Effector CD4-positive, alpha-beta T cell (primary cell): ENCODE measurements around the gene TIMMDC1.
"Not testable (repeated sequence)": the region's sequence is repeated elsewhere in the genome, so short reads cannot be mapped to it uniquely, and the experiment has no call there.

Experiments
- DNase-seq: peaks from one replicate; pipeline ENCODE4 v3.0.0-alpha.2; 2020

TIMMDC1 gene

GRCh38 chr3:119514637-119515036, 16.3 kb downstream of the TIMMDC1 start:
- DNase-seq = no peak

GRCh38 chr3:119517112-119517511, 18.8 kb downstream of the TIMMDC1 start:
- no peak for DNase-seq

- DNase-seq = no peak
Observed at GRCh38 chr3:119518026-119518425, 19.7 kb downstream of the TIMMDC1 start.

- DNase-seq = no peak
Observed at GRCh38 chr3:119524931-119525662, 26.8 kb downstream of the TIMMDC1 start.

- no peak for DNase-seq
Observed at GRCh38 chr3:119527714-119528113, 29.4 kb downstream of the TIMMDC1 start.

- no peak for DNase-seq
Observed at GRCh38 chr3:119529883-119530282, 31.5 kb downstream of the TIMMDC1 start.

- no peak for DNase-seq
Observed at GRCh38 chr3:119530456-119530855, 32.1 kb downstream of the TIMMDC1 start.

DNA sequence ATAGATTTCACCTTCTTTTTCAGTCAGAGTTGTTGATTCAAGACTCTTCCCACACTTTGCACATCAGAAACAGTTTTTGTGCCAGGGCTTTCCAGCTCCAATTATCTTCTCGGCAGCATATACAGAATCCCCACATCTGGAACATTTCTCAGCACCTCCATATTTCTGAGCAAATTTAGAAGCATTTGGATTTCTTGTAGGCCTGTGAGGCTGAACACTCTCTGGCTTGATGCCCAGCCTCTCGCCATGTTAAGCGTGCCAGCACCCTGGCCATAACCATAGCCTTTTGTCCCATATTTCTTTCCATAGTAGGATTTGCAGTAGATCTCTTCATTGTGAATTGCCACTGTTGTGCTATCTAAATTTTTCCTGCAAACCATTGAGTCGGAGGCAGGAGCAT, 32.8 kb downstream of the TIMMDC1 start:
- DNase-seq = no peak

DNA sequence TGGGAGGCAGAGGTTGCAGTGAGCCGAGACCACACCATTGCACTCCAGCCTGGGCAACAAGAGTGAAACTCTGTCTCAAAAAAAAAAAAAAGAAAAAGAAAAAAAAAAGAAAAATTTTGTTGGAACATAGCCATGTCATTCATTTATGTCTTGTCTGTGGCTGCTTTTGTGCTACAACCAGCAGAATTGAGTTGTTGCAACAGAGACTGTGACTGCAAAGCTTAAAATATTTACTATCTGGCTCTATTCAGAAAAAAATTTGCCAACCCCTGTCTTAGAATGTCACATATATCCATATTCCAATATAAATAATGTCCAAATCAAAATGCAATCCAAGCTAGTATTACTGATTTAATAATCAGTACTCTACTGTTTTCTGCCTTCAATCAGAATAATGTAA, 35.9 kb downstream of the TIMMDC1 start:
- DNase-seq = no peak

DNA sequence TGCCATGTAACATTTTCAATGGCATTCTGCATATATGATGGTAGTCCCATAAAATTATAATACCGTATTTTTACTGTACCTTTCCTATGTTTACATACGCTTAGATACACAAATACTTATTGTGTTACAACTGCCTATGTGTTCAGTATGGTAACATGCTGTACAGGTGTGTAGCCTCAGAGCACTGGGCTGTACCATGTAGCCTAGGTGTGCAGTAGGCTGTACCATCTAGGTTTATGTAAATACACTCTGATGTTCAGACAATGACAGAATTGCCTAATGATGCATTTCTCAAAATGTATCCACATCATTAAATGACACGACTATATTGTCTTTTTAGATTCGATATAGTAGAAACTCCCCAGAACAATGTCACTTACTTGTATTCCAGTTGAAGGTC, 38.4 kb downstream of the TIMMDC1 start:
- DNase-seq = no peak

DNA sequence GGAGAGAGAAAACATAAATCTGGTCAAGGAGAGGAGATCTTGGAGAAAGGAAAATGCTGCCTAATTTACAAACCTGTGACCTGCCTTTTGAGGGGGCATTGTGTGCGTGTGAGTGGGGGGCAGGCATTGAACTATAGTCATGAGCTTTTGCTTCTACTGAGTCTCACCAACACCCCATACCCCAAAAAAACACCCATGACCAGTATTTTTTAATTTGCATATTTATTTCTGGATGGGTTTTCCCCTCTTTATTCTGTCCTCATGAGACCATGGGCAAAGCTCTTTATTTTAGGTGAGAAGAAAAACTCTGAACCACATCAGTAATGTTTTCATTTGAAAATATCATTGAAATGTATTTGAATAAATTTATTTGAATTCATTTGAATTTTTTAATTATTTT, 40.4 kb downstream of the TIMMDC1 start:
- DNase-seq = no peak

DNA sequence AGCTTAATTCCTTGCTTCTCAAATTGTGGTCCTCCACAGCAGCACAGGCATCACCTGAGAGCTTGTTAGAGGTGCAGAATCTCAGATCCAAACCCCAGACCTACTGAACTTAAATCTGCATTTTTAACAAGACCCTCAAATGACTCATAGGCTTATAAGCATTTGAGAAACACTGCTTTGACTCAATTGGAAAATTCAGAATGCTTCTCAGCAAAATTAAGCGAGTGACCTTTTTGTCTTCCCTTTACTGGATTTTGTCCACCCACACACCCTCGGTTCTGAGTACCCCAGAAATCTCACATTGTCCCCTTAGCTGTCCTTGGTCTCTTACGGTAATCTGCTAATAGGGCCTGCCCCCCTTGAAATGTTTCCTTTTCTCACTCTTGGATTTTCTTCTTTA, 43.2 kb downstream of the TIMMDC1 start:
- DNase-seq = no peak

- no peak for DNase-seq
Observed at GRCh38 chr3:119542168-119542767, 43.9 kb downstream of the TIMMDC1 start.

DNA sequence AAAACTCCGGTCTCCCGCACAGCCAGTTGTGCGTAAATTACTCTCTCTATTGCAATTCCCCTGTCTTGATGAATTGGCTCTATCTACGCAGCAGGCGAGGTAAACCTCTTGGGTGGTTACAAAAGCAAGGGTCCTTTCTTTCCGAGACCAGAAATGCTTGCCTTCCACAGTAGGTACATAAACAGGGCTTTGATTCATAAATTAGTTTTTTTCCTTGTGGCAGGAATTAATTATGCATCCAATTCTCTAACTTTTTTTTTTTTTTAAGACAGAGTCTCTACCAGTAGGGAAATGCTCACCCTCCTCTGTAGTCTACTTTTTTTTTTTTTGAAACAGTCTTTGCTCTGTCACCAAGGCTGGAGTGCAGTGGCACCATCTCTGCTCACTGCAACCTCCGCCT, 44.8 kb downstream of the TIMMDC1 start:
- DNase-seq = no peak

GRCh38 chr3:119547227-119547626, 48.9 kb downstream of the TIMMDC1 start:
- DNase-seq = no peak

- DNase-seq = no peak
Observed at GRCh38 chr3:119548341-119548740, 50.0 kb downstream of the TIMMDC1 start.

DNA sequence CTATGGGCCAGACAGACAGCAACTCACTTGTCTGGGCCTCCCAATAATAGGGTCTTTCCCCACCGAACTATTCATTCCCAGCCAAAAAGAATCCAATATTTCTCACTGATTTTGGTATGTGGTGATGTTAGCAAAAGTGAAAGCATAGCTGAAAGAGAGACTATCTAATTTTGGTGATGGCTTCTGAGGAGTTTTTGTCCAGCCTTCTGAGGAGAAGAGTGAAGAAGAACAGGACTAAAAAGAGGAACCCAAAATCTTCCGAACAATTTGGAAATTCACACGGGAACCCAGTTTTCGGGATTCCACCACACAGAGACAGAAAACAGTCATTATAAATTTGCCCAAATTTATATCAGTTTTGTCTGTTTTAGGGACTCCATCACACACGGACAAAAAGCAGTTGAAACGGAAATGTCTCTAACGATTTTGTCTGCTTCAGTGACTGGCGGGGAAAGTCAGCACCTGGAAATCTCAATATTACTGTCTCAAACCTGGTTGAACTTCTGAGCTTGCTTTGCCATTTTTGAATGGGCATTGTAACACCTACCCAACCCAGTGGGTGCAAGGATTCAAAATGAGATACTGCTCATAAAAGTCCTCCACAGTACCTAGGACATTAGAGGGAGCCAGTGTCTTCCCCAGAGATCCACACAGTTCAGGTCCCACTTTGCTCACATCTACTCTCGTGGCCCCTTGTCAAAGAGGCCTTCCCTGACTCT, 52.0 kb downstream of the TIMMDC1 start:
- DNase-seq = no peak

- no peak for DNase-seq
Observed at GRCh38 chr3:119551598-119551997, 53.3 kb downstream of the TIMMDC1 start.

DNA sequence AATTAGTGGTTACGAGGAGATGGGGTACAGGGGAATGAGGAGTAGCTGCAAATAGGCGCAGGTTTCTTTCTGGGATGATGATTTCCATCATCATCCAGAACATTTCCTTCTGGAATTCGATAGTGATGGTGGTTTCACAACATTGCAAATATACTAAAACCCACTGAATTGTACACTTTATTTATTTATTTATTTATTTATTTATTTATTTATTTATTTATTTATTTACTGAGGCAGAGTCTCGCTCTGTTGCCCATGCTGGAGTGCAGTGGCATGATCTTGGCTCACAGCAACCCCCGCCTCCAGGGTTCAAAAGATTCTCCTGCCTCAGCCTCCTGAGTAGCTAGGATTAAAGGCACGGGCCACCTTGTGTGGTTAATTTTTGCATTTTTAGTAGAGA, 54.6 kb downstream of the TIMMDC1 start:
- not testable (repeated sequence) for DNase-seq

DNA sequence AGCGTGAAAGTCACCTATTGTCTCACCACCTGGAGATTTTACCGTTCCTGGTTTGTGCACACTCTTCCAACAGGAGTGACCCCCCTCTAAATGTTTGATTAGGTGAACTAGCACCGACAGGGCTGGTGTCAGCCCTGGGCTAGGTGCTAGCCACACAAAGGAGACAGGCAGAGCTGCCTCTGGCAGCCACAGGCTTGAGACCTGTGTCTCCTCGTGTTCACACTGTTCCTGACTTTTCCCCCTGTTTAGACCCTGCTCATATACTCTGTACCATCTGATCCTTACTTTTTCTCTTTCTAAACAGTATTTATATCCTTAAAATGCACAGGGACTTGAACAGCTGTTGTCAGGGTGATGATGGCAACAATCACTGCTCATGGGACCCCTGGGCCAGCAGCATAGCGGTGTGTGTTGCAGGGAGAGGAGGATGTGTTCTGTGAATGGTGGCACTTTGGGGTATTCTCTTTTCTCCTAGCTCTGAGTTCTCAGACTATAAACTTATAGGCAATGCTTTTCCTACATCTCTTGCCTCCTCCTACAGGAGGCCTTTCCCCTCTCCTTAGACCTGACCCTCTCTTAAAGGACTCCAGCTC, 55.6 kb downstream of the TIMMDC1 start:
- DNase-seq = no peak

GRCh38 chr3:119555309-119555735, 57.0 kb downstream of the TIMMDC1 start:
- DNase-seq = no peak

GRCh38 chr3:119555929-119556328, 57.6 kb downstream of the TIMMDC1 start:
- DNase-seq = no peak

GRCh38 chr3:119557192-119557876, 59.0 kb downstream of the TIMMDC1 start:
- no peak for DNase-seq
